Astrocyte (in vitro differentiated cells and primary cell): ENCODE results near the gene GRK3. TPM values are rescaled to one million over a fixed set of nuclear protein-coding genes. Genes with fewer than 3 reads are reported as not detected.

Experiments
- DNase-seq: peaks from one replicate; pipeline ENCODE4 v3.0.0-alpha.2; 2010; ENCODE audit warnings: low read depth
- FAIRE-seq: peaks from 2 replicates; lab custom pipeline; 2011; peaks lifted over from hg19 to GRCh38; lab: Jason Lieb, UNC
- H2AFZ ChIP-seq: 2 replicates; pipeline ENCODE4 v1.6.0; 2012; ENCODE audit warnings: low read depth, low read length, inconsistent platforms
- H3K27ac ChIP-seq: 2 replicates; pipeline ENCODE4 v1.5.1; 2011; ENCODE audit warnings: low read depth, low read length, inconsistent platforms
- H3K27me3 ChIP-seq: 2 replicates; pipeline ENCODE4 v1.6.0; 2011; ENCODE audit warnings: low read length, inconsistent platforms; ENCODE audit not compliant: insufficient read depth
- H3K36me3 ChIP-seq: 2 replicates; pipeline ENCODE4 v1.5.1; 2011; ENCODE audit warnings: low read length, inconsistent platforms; ENCODE audit not compliant: insufficient read depth
- H3K4me1 ChIP-seq: 2 replicates; pipeline ENCODE4 v1.5.1; 2011; ENCODE audit warnings: low read length, inconsistent platforms; ENCODE audit not compliant: insufficient read depth
- H3K4me2 ChIP-seq: 2 replicates; pipeline ENCODE4 v1.6.0; 2012; ENCODE audit warnings: low read length, inconsistent platforms
- H3K4me3 ChIP-seq: 2 replicates; pipeline ENCODE4 v1.5.1; 2011; ENCODE audit warnings: low read depth, mild to moderate bottlenecking, low read length, inconsistent platforms; ENCODE audit not compliant: insufficient read depth
- H3K79me2 ChIP-seq: 2 replicates; pipeline ENCODE4 v1.6.0; 2012; ENCODE audit warnings: mild to moderate bottlenecking, low read length, inconsistent platforms; ENCODE audit not compliant: insufficient read depth
- H3K9ac ChIP-seq: 2 replicates; pipeline ENCODE4 v1.6.0; 2012; ENCODE audit warnings: mild to moderate bottlenecking, low read length, inconsistent platforms
- H3K9me3 ChIP-seq: 2 replicates; pipeline ENCODE4 v1.5.1; 2012; ENCODE audit warnings: low read depth, mild to moderate bottlenecking, low read length, inconsistent platforms; ENCODE audit not compliant: insufficient read depth
- H4K20me1 ChIP-seq: 2 replicates; pipeline ENCODE4 v1.6.0; 2012; ENCODE audit warnings: low read length, inconsistent platforms; ENCODE audit not compliant: insufficient read depth
- H3K27ac Mint-ChIP-seq: one replicate; pipeline ENCODE4 v1.8.0; 2021; ENCODE audit warnings: mild to moderate bottlenecking, mixed read lengths; ENCODE audit not compliant: unreplicated experiment
- H3K27me3 Mint-ChIP-seq: one replicate; pipeline ENCODE4 v1.8.0; 2021; ENCODE audit warnings: low read depth, mixed read lengths; ENCODE audit not compliant: unreplicated experiment
- H3K36me3 Mint-ChIP-seq: one replicate; pipeline ENCODE4 v1.8.0; 2021; ENCODE audit warnings: low read depth, mixed read lengths; ENCODE audit not compliant: unreplicated experiment
- H3K4me1 Mint-ChIP-seq: one replicate; pipeline ENCODE4 v1.8.0; 2021; ENCODE audit warnings: low read depth, mixed read lengths; ENCODE audit not compliant: unreplicated experiment
- H3K4me3 Mint-ChIP-seq: one replicate; pipeline ENCODE4 v1.8.0; 2021; ENCODE audit warnings: mild to moderate bottlenecking, moderate library complexity, mixed read lengths; ENCODE audit not compliant: unreplicated experiment
- H3K9me3 Mint-ChIP-seq: one replicate; pipeline ENCODE4 v1.8.0; 2021; ENCODE audit warnings: mild to moderate bottlenecking, mixed read lengths; ENCODE audit not compliant: unreplicated experiment
- CTCF ChIP-seq: IDR thresholded peaks from 2 replicates; pipeline ENCODE4 v1.5.1; 2011; ENCODE audit warnings: low read depth, mild to moderate bottlenecking, inconsistent platforms, low read length, moderate library complexity; ENCODE audit not compliant: insufficient read depth
- EZH2 ChIP-seq: IDR thresholded peaks from 2 replicates; pipeline ENCODE4 v1.6.1; 2012; ENCODE audit warnings: mild to moderate bottlenecking, low read length, inconsistent platforms; ENCODE audit not compliant: insufficient read depth
- total RNA-seq: library from RNA; stranded (reverse); gene quantifications from 2 replicates; pipeline ENCODE4 v1.2.1, GENCODE V29; 2021

GRK3 gene
- total RNA-seq, 1 donor from 2014 or later: 7.2 TPM

DNA sequence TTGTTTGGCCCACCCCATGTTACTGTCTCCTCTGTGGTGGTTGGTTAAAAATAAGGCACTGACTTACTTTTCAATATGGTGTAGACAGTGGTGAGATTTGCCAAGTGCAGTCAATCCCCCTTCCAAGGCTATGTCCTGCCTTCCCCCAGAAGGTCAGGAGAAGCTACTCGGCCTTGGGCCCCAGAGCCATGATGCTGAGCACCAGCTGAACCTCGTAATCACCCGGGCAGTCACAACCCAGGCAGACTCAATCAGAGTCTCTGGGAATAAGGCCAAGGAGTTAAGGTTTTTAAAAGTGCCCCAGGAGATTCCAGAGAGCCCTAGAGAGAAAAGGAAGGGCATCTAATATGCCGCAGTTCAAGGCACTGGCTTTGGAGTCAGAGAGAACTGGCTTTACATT, 201.3 kb downstream of the GRK3 start:
- no peaks in the 10 kb centered on the region for H3K36me3 ChIP-seq
- FAIRE-seq (no peak), DNase-seq (no peak)
- Mint-ChIP-seq H3K9me3 (peaks cover 28% of the 10 kb centered on the region), H3K27me3 (peaks cover 11% of the 10 kb centered on the region), H3K4me1 (peaks cover 12% of the 10 kb centered on the region), H3K27ac (no peak overlapping the region), H3K36me3 (peaks cover 2% of the 10 kb centered on the region), H3K4me3 (no peak overlapping the region)
- H3K4me1 ChIP-seq: peaks cover 19% of the 10 kb centered on the region
- no peaks in the 10 kb centered on the region for H3K79me2 ChIP-seq
- H3K27ac ChIP-seq: no peak overlapping the region
- H4K20me1 ChIP-seq: no peaks in the 10 kb centered on the region
- H3K4me3 ChIP-seq: no peak overlapping the region
- no peak overlapping the region for H3K9ac ChIP-seq
- no peak overlapping the region for H3K4me2 ChIP-seq
- H3K27me3 ChIP-seq: no peaks in the 10 kb centered on the region
- no peak overlapping the region for H2AFZ ChIP-seq
- TF ChIP-seq CTCF: no peak
- no peak for TF ChIP-seq EZH2
- peaks cover 18% of the 10 kb centered on the region for H3K9me3 ChIP-seq

DNA sequence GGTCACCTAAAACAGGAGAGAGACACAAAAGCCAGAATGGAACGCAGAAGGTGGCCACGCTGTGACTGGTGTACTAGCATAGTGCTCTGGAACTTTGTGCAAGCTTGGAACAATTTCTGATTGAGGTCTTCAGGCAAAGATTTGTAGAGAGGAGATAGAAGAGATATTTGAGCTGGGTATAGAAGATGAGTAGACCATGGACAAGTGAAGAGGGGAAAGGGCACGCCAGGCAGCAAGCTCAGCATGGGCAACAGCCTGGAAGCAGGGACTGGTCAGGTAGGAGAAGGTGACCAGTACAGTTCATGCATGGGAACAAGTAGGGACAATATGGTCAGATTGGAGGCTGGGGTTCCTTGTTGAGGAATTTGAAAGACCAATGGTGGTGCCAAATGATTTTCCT, 201.9 kb downstream of the GRK3 start:
- Histone ChIP-seq H3K36me3 (no peaks in the 10 kb centered on the region), H2AFZ (no peak overlapping the region), H3K9ac (no peak overlapping the region), H3K9me3 (peaks cover 18% of the 10 kb centered on the region), H3K4me2 (no peak overlapping the region), H3K4me1 (peaks cover 16% of the 10 kb centered on the region), H3K79me2 (no peaks in the 10 kb centered on the region), H3K4me3 (no peak overlapping the region), H4K20me1 (no peaks in the 10 kb centered on the region), H3K27ac (no peak overlapping the region), H3K27me3 (no peaks in the 10 kb centered on the region)
- FAIRE-seq: no peak
- DNase-seq: no peak
- H3K4me1 Mint-ChIP-seq: peaks cover 12% of the 10 kb centered on the region
- TF ChIP-seq EZH2: no peak
- no peak for TF ChIP-seq CTCF
- peaks cover 2% of the 10 kb centered on the region for H3K36me3 Mint-ChIP-seq
- H3K9me3 Mint-ChIP-seq: peaks cover 30% of the 10 kb centered on the region
- no peak overlapping the region for H3K4me3 Mint-ChIP-seq
- peaks cover 14% of the 10 kb centered on the region for H3K27me3 Mint-ChIP-seq
- no peak overlapping the region for H3K27ac Mint-ChIP-seq

GRCh38 chr22:25770333-25770732, 205.9 kb downstream of the GRK3 start:
- Mint-ChIP-seq H3K27me3 (peaks cover 25% of the 10 kb centered on the region), H3K4me3 (no peak overlapping the region), H3K4me1 (no peaks in the 10 kb centered on the region), H3K36me3 (peaks cover 2% of the 10 kb centered on the region), H3K9me3 (peaks cover 18% of the 10 kb centered on the region), H3K27ac (no peak overlapping the region)
- H3K4me3 ChIP-seq: no peak overlapping the region
- no peaks in the 10 kb centered on the region for H3K36me3 ChIP-seq
- H3K9ac ChIP-seq: no peak overlapping the region
- H4K20me1 ChIP-seq: no peaks in the 10 kb centered on the region
- H2AFZ ChIP-seq: no peak overlapping the region
- DNase-seq: no peak
- FAIRE-seq: no peak
- peaks cover under 1% of the 10 kb centered on the region for H3K4me1 ChIP-seq
- no peak overlapping the region for H3K4me2 ChIP-seq
- H3K27ac ChIP-seq: no peak overlapping the region
- TF ChIP-seq CTCF: no peak
- no peak for TF ChIP-seq EZH2
- peaks cover 3% of the 10 kb centered on the region for H3K27me3 ChIP-seq
- H3K79me2 ChIP-seq: no peaks in the 10 kb centered on the region
- H3K9me3 ChIP-seq: peaks cover 18% of the 10 kb centered on the region
